Limb (tissue), 2 donors: Measurements from ENCODE around the gene GAB2.
"Not testable (repeated sequence)": the region's sequence is repeated elsewhere in the genome, so short reads cannot be mapped to it uniquely, and the experiment has no call there.

Source experiments
- DNase-seq, 2 donors: peaks; one replicate each; pipeline ENCODE4 v3.0.0-alpha.2; 2016; ENCODE audit errors: extremely low spot score in 2 of 2

GAB2 gene

GRCh38 chr11:78284260-78284659, 133.4 kb downstream of the GAB2 start:
- no peak for DNase-seq

GRCh38 chr11:78282821-78283220, 134.8 kb downstream of the GAB2 start:
- no peak for DNase-seq

GRCh38 chr11:78281511-78281910, 136.1 kb downstream of the GAB2 start:
- no peak for DNase-seq

GRCh38 chr11:78277314-78277994, 140.2 kb downstream of the GAB2 start:
- DNase-seq, result peak in 1 of 2 donors; percentile 26

GRCh38 chr11:78276311-78276710, 141.3 kb downstream of the GAB2 start:
- DNase-seq, result no peak

GRCh38 chr11:78274739-78275138, 142.9 kb downstream of the GAB2 start:
- DNase-seq, result no peak

- not testable (repeated sequence) for DNase-seq
Observed at GRCh38 chr11:78272625-78273269, 144.9 kb downstream of the GAB2 start.

- not testable (repeated sequence) for DNase-seq
Observed at GRCh38 chr11:78271801-78272200, 145.8 kb downstream of the GAB2 start.

- no peak for DNase-seq
Observed at GRCh38 chr11:78270971-78271370, 146.6 kb downstream of the GAB2 start.

- no peak for DNase-seq
Observed at GRCh38 chr11:78269806-78270205, 147.8 kb downstream of the GAB2 start.

- DNase-seq, result peak in 1 of 2 donors; percentile 20
Observed at GRCh38 chr11:78268591-78269410, 148.8 kb downstream of the GAB2 start.

- no peak for DNase-seq
Observed at GRCh38 chr11:78266451-78266850, 151.2 kb downstream of the GAB2 start.

GRCh38 chr11:78265326-78265725, 152.3 kb downstream of the GAB2 start:
- no peak for DNase-seq

- peak in 1 of 2 donors; percentile 24 for DNase-seq
Observed at GRCh38 chr11:78262691-78263090, 154.9 kb downstream of the GAB2 start.

GRCh38 chr11:78262238-78262637, 155.4 kb downstream of the GAB2 start:
- no peak for DNase-seq

GRCh38 chr11:78261828-78262227, 155.8 kb downstream of the GAB2 start:
- DNase-seq, result no peak

- no peak for DNase-seq
Observed at GRCh38 chr11:78261367-78261766, 156.3 kb downstream of the GAB2 start.

- no peak for DNase-seq
Observed at GRCh38 chr11:78259777-78260487, 157.7 kb downstream of the GAB2 start.

GRCh38 chr11:78257654-78258053, 160.0 kb downstream of the GAB2 start:
- no peak for DNase-seq

- no peak for DNase-seq
Observed at GRCh38 chr11:78256962-78257361, 160.7 kb downstream of the GAB2 start.

GRCh38 chr11:78255919-78256318, 161.7 kb downstream of the GAB2 start:
- DNase-seq, result no peak

GRCh38 chr11:78254268-78254667, 163.4 kb downstream of the GAB2 start:
- DNase-seq, result no peak
